ENCODE results near the gene EXOC4.

Gene EXOC4

DNA sequence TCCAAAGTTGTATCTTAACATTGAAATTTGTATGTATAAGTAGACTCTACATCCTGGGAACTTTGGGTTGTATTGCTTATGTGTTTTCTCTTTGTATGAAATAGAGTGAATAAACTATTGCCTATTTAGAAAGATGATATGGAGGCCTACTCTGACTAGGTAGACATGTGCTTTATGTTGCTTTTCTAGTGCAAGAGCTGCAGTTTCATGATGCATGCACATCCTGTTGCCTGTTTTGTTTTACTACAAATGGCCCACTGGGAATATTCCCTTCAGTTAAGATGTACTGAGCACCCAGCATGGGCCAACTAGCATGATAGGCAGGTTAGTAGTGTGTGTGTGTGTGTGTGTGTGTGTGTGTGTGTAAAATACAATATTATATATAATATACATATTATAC is 592.1 kb downstream of the EXOC4 start:
- TF ChIP-seq, protein P1, sequence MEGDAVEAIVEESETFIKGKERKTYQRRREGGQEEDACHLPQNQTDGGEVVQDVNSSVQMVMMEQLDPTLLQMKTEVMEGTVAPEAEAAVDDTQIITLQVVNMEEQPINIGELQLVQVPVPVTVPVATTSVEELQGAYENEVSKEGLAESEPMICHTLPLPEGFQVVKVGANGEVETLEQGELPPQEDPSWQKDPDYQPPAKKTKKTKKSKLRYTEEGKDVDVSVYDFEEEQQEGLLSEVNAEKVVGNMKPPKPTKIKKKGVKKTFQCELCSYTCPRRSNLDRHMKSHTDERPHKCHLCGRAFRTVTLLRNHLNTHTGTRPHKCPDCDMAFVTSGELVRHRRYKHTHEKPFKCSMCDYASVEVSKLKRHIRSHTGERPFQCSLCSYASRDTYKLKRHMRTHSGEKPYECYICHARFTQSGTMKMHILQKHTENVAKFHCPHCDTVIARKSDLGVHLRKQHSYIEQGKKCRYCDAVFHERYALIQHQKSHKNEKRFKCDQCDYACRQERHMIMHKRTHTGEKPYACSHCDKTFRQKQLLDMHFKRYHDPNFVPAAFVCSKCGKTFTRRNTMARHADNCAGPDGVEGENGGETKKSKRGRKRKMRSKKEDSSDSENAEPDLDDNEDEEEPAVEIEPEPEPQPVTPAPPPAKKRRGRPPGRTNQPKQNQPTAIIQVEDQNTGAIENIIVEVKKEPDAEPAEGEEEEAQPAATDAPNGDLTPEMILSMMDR (IDR thresholded peaks at IDR 0.05; ENCODE audit: low read depth, low read length), result no peak
- no peak for DNase-seq (ENCODE audit: extremely low read depth, low read depth)

DNA sequence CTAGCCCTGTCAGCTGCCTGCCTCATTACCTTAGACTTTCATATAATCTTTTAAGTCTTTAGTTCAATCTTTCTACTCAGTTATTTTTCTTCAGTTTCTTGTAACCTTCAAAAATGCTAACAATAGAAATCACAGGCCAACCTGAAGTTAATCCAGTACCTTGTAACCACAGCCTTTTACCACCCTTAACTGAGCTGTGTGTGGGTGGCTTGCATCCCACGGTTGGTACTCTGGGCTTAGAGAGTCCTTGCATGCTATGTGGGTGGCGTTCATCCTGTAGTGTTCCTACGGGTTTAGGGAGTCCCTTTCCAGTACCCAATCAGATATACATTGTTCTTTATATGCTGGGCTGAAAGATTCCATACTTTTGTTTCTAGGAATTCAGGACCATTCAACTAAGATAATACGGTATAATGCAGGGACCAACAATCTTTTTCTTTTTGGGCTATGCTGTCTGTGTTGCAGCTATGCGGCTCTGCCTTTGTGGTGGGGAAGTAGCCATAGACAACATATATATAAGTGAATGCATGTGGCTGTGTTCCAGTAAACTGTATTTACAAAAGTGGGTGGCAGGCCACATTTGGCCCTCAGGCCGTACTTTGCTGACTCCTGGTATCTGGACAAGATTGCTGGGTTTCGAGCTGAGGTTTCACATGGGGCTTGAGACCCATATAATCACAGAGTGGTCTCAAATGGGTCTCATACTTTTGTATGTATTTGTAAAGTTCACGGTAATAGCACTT is 593.5 kb downstream of the EXOC4 start:
- no peak for DNase-seq (ENCODE audit: extremely low read depth, low read depth)
- TF ChIP-seq, protein P1 (IDR thresholded peaks at IDR 0.05; ENCODE audit: low read depth, low read length), result no peak

DNA sequence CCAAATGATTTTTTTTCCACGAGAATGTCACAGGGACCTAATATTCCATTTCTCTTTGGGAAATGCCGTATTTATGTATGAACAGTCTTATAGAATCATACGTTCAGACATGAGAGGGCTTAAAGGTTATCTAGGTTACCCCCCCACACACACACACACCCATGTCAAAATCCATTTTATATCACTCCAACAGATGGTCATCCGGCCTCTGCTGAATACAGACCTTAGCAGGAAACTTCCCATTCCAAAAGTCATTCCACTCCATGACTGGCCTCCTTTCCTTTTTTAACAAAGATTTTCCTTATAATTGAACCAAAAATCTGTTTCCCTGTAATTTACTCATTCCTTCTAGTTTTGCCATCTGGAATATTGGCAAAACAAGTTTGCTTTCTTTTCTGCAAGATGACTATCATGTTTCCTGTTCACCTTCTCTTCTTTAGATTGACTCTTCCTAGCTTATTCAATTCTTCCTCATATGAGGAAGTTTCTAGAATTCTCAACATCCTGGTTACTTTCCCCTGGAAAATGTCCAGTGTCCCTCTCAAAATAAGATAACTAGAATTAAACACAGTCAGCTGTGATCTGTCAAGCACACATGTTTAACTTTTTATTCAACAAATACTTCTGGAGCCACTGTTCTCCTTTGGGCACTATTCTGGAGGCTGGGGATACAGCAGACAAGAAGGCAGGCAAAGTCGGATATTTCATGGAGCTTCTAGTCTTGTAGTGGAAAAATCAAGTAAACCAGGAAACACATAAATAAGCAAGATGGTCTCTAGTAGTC is 597.8 kb downstream of the EXOC4 start:
- TF ChIP-seq, protein P1 (IDR thresholded peaks at IDR 0.05; ENCODE audit: low read depth, low read length), result no peak
- no peak for DNase-seq (ENCODE audit: extremely low read depth, low read depth)

DNA sequence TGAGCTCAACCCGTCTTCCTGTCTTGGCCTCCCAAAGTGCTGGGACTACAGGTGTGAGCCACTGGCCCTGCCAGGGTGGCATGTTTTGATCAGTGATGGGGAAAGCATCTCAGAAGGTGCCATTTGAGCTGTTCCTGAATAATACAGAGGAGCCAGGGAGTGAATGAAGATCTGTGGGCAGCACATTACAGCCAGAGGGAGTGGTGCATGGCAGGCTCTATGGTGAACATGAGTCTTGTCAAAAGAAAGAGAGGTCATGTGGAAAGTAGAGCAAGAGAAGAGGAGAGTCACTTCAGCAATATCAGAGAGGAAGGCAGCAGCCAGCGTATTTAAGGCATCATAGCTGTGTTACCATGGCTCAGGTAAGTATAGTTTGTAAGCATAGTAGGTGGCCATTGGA is 598.5 kb downstream of the EXOC4 start:
- no peak for DNase-seq (ENCODE audit: extremely low read depth, low read depth)
- TF ChIP-seq, protein P1 (IDR thresholded peaks at IDR 0.05; ENCODE audit: low read depth, low read length), result no peak

DNA sequence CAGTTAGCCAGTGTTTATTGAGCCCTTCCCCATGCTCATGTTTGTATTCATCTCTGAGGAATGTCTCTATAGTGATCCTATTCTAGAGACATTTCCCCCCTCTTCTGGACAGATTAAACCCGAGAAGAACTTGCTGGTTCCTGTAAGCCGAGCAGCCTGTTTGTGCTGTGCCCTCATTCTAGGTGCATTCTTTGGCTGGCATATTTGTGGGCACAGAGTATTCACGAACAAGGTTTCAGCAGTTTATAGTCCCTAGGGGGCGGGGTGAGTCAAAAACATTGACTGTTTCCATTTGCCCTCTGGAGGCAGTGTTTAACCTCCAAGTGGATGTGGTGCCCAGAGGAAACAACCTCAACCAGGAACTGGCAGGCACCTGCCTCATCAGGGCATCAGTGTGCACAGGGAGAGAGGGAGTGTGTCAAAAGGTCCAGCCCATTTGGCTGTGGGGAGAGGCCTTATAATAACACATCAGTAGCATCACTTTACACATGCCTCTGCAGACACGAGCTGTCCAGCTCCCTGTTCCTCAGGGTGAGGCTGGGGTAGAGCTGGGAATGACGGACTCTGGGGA is 600.9 kb downstream of the EXOC4 start:
- DNase-seq (ENCODE audit: extremely low read depth, low read depth), result peak; percentile 66
- TF ChIP-seq, protein P1 (IDR thresholded peaks at IDR 0.05; ENCODE audit: low read depth, low read length), result peak; percentile 39

DNA sequence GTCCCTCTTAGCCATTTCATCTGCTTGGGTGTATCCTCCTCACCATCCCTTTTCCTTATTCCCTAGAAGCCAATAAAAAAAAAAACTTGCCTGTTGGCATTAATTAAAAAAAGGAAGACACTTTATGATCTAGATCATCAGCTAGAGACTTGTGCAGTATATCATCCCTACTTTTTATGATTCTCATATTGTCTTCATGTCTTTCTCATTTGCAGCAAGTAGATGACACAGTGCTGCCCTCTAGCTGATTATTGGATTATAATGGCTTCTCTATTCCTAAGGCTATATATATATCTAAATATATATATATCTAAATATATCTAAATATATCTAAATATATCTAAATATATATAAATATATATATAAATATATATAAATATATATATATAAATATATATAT is 601.9 kb downstream of the EXOC4 start:
- DNase-seq (ENCODE audit: extremely low read depth, low read depth), result peak; percentile 30
- TF ChIP-seq, protein P1 (IDR thresholded peaks at IDR 0.05; ENCODE audit: low read depth, low read length), result peak; percentile 30

All from AG09319 (cell line).